Measurements from ENCODE around the gene TMEM167B.
"Not testable (repeated sequence)": the region's sequence is repeated elsewhere in the genome, so short reads cannot be mapped to it uniquely, and the experiment has no call there.

TMEM167B gene

DNA sequence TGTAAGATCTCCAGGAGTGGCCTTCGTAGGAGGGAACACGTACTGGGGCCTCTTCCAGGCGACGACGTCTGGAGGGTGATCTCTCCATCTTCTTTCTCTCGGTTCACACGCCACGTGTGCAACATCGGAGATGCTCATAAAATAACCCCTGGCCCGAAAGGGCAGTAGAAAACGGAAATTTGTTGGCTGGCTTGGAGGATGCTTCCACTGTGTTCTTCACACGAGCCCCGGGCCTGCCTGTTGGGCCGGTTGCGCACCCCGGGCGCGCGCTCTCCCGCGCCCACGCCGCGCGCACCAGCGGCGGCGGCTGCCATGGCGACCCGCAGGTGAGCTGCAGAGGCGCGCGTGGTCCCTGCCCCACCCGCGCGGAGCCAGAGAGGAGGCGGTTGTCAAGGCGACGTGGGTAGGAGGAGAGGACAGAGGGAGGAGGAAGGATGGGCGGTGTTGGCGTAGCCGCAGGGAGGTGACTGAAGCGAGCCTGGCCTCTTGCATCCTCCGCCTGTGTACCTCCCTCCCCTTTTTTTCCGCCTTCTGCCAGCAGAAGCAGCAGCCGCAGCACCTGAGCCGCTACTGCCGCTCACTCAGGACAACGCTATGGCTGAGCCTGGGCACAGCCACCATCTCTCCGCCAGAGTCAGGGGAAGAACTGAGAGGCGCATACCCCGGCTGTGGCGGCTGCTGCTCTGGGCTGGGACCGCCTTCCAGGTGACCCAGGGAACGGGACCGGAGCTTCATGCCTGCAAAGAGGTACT lies 23.2 kb downstream of the TMEM167B start, which contains the start of gene ELAPOR1:
ELAPOR1 (plus strand) TSS at position 526 of the 752 bp plus-strand sequence; CDS start at position 595, 69 bp downstream.
- DNase-seq (ENCODE audit: low read depth): no peak

GRCh38 chr1:109114342-109114674 lies 23.7 kb downstream of the TMEM167B start:
- no peak for DNase-seq (ENCODE audit: low read depth)

GRCh38 chr1:109115685-109116084 lies 25.1 kb downstream of the TMEM167B start:
- no peak for DNase-seq (ENCODE audit: low read depth)

GRCh38 chr1:109116286-109116685 lies 25.7 kb downstream of the TMEM167B start:
- DNase-seq (ENCODE audit: low read depth): no peak

DNA sequence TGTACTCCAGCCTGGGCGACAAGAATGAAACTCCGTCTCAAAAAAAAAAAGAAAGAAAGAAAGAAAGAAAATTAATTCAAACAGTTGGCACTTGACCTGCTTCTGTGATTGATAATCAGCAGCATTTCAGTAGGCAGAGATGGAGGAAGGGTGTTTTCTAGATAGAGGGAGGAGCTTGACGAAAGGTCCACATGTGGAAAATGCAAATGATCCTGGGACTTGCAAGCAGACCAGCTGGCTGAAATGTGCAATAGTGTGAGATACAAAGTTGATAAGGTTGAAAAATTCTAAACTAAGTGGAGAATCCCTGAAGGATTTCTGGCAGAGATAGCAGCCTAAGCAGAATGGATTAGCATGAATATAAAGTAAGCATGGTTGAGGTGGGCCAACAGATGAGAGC lies 27.5 kb downstream of the TMEM167B start:
- no peak for DNase-seq (ENCODE audit: low read depth)

DNA sequence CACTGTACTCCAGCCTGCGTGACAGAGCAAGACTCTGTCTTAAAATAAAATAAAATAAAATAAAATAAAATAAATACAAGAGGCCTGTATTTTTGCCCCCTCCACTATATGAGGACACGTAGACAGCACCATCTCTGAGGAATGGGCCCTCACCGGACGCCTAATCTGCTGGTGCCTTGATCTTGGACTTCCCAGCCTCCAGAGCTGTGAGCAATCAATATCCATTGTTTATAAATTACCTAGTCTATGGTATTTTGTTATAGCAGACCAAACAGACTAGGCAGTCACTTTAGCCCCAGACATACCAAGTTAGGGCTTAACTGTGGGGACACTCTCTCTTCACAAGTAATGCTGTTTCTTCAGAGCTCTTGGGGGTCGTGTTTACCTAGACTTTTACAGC lies 29.8 kb downstream of the TMEM167B start:
- no peak for DNase-seq (ENCODE audit: low read depth)

GRCh38 chr1:109131059-109131458 lies 40.5 kb downstream of the TMEM167B start:
- DNase-seq (ENCODE audit: low read depth): no peak

- no peak for DNase-seq (ENCODE audit: low read depth)
Measured at GRCh38 chr1:109131800-109132199, 41.2 kb downstream of the TMEM167B start.

GRCh38 chr1:109133002-109133706 lies 42.6 kb downstream of the TMEM167B start:
- no peak for DNase-seq (ENCODE audit: low read depth)

- DNase-seq (ENCODE audit: low read depth): no peak
Measured at GRCh38 chr1:109133815-109134214, 43.3 kb downstream of the TMEM167B start.

DNA sequence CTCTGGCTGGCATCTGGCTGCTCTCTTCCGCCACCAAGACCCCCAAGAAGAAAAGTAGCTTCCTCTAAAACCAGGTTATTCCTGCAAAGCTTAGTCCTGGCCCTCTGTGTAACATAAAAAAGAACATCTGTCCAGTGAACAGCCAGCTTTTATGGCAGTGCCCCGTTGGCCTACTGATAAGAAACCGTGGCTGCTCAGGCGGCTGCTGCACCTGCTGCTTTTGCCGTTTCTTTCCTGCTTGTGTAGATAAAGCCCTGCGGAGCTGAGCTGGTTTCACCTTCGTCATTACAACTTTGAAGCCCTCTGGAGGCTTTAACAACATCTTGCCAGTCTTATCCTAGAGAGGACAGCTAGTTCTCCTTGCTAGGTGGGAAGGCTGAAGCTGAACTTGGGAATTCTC lies 43.9 kb downstream of the TMEM167B start:
- DNase-seq (ENCODE audit: low read depth): no peak

DNA sequence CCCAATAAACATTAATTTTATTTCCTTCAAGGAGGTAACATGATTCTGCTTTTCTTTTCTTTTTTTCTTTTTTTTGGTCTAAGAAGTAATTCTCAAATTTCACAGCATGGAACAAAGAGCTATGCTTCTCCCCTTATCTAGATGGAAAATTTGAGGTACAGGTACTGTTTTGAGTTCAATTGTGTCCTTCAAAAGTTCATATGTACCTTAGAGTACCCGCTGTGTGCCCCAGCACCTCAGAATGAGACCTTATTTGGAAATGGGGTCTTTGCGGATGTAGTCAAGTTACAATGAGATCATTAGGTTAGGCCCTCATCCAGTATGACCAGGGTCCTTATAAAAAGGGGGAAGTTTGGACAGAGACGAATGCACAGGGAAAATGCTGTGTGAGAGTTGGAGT lies 45.4 kb downstream of the TMEM167B start:
- DNase-seq (ENCODE audit: low read depth): no peak

DNA sequence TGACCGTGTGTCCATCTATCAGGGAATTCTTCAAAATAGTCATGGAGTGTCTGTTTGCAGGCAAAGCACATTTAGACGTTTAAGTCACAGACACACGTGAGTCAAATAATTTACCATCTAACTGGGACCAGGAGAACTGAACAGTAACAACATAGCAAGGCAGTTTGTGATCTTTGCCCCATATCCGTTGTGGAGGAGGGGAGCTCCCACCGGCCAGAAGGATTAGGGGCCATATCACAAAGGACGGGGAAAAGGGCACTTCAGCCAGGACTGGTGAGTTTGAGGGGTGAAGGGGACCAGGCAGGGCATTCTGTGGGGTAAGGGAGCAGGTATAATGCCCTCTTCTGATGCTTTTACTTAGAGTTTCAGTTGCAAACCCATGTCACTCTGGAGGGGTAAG lies 46.2 kb downstream of the TMEM167B start:
- no peak for DNase-seq (ENCODE audit: low read depth)

DNA sequence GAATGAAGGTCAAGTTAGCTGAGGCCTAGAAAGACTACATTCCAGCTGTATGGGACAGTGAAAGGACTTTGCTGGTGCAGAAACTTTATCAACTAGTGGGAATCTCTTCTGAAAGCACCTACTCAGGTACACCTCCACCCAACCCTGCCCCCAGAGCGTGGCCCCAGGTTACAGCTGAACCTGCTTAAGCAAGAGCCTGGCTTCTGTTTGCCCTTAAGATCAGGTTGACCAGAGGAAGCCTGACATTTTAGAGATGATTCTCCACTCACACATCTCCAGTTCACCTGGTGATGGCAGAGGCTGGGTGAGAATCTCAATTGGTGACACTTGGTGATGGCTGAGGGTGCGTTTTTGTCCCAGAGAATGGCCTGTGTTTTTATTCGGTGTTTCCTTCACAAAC lies 47.4 kb downstream of the TMEM167B start:
- DNase-seq (ENCODE audit: low read depth): no peak

- no peak for DNase-seq (ENCODE audit: low read depth)
Measured at GRCh38 chr1:109138358-109138757, 47.8 kb downstream of the TMEM167B start.

DNA sequence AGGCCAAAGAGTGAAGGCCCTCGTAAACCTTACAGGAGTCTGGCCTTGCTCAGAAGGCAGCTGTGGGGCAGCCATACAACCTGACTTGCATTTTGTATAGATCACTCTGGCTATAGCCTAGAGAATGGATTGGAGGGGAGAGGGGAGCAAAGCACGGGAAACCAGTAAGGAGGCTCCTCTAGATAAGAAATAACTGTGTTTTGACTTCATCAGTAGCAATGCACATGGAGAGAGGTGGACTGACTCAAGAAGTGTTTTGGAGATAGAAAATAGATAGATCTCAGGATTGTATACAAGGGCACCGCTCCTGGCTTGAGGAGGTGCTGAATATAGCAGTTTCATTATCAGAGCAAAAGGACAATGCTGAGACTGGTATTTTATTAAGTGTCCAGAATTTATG lies 49.8 kb downstream of the TMEM167B start:
- no peak for DNase-seq (ENCODE audit: low read depth)

- DNase-seq (ENCODE audit: low read depth): no peak
Measured at GRCh38 chr1:109142260-109142659, 51.7 kb downstream of the TMEM167B start.

- not testable (repeated sequence) for DNase-seq (ENCODE audit: low read depth)
Measured at GRCh38 chr1:109142725-109143124, 52.2 kb downstream of the TMEM167B start.
